LNCAP (cell line): ENCODE results near the gene RGS19.

Experiments
- TF ChIP-seq, protein P1 (sequence below): fragments of 450-650 bp; IDR thresholded peaks from 2 replicates; pipeline ENCODE4 v1.5.1; 2017; ENCODE audit warnings: mild to moderate bottlenecking

The RGS19 gene

DNA sequence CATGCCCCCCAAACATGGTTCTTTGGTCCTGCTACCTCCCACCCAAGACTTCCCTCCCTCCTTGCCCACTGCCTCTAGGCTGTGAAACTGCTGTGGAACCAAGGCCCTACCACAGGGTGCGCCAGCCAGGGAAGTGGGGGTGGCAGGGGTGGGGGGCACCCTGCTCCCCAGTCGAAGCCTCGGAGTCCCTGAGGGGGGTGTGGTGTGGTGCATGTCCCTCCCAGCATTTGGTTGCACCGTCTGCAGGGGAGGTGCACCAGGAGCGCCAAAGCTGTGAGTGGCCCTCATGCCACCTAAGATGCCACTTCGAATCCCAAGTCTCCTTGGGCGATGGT lies 1.8 kb downstream of the RGS19 start:
- TF ChIP-seq, protein P1, sequence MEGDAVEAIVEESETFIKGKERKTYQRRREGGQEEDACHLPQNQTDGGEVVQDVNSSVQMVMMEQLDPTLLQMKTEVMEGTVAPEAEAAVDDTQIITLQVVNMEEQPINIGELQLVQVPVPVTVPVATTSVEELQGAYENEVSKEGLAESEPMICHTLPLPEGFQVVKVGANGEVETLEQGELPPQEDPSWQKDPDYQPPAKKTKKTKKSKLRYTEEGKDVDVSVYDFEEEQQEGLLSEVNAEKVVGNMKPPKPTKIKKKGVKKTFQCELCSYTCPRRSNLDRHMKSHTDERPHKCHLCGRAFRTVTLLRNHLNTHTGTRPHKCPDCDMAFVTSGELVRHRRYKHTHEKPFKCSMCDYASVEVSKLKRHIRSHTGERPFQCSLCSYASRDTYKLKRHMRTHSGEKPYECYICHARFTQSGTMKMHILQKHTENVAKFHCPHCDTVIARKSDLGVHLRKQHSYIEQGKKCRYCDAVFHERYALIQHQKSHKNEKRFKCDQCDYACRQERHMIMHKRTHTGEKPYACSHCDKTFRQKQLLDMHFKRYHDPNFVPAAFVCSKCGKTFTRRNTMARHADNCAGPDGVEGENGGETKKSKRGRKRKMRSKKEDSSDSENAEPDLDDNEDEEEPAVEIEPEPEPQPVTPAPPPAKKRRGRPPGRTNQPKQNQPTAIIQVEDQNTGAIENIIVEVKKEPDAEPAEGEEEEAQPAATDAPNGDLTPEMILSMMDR, result no peak

DNA sequence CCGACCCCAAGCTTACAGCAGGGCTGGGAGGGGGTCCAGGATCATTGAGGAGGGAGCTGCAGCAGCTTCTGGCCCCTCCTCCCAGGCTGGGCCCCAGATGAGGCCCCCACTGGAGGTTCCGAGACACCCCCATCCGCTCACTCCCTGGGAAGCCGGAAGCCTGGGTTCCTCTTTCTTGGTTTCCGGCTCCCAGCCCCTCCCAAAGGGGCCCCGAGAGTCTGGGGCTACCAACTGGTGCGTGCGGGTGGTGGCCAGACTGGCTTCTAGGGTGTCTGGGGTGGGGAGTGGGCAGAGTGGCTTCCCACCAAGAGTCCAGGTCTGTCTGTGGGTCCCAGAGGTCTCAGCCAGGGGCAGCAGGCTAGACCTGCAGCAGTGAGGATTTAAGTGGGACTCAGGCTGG lies 2.2 kb downstream of the RGS19 start:
- TF ChIP-seq, protein P1, result no peak

DNA sequence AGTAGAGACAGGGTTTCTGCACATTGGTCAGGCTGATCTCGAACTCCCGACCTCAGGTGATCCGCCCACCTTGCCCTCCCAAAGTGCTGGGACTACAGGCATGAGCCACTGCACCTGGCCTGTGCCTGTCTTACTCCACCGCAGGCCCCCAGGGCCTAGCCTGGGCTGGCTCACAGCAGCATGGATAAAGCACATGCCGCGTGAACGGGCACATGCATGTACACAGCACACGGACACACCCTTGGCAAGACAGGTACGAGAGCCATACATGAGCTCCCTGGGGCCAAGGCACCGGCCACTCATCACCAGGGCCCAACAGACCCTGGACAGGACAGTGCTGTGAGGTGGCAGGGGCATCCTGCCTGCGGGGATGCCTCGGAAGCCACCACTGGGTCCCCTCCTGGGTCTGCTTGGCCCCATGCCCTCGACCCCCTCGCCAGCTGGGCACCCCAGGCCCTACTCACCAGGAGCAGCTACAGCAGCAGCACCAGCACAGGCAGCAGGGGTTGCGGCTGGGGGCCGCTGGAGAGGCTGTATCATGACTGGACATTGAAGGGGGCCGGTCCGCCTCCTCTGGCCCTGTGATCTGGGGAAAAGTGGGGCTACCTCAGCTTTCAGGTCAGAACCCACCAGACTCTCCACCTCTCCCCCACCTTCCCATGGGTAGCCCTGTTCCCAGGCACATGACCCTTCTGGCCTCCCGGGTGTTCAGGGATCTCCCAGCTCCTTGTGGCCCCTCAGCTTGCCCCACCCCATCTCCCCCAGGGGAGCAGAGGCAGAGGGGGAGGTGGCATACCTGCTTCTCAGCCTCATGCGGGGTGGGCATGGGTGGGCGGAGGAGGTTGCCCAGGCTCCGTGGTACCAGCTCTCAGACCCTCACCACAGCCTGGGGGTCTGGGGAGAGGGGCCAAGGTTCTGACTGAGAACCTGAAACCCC lies 3.0 kb downstream of the RGS19 start:
- TF ChIP-seq, protein P1, result no peak

DNA sequence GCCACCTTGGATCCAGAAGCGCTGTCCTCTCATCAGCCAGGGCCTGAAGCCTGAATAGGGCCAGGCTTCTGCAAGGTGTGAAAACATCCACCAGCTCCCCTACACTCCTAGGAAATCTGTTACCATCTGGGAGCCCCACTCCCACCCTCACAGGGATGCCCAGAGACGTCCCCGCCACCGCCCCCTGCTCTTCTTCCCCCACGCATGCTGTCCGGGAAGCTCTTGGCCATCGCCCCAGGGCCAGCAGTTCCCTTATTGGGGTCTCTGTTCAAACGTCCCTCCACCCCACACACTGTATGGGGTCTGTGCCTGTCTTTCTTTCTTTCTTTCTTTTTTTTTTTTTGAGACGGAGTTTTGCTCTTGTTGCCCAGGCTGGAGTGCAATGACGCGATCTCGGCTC lies 3.8 kb downstream of the RGS19 start:
- TF ChIP-seq, protein P1, result no peak

DNA sequence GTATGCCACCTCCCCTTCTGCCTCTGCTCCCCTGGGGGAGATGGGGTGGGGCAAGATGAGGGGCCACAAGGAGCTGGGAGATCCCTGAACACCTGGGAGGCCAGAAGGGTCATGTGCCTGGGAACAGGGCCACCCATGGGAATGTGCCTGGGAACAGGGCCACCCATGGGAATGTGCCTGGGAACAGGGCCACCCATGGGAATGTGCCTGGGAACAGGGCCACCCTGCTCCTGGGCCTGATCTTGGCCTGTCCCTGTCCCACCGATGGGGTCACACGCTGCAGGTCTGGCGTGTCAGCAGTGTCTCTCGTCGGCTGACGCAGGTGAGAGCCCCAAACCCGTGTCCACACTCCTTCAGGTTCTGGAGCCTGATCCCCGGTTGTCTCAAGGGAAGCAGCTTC lies 4.4 kb downstream of the RGS19 start:
- TF ChIP-seq, protein P1, result no peak

DNA sequence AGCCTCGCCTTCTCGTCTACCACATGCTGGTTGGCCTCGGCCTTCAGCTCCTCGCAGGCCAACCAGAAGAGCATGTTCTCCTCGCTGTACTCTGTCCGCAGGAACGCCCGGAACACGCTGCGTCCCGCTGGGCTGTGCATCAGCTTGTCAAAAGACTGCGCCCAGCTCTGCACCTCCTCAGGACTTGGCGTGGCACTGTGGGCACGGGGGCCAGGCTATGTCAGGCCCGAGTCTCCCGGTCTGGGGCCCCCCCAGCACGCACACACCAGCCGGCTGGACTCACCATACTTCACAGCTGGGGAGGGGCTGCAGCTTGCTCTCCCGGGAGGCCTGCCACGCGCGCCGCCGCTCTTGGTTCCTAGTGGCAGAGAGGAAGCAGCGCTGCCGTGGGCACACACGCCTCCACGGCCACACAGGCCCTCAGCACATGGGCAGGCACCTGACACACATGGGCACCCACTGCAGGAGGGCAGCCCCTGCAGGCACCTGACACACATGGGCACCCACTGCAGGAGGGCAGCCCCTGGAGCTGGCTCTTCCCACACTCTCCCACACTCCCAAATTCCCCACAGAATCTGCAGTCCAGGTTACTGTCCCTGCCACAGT lies 5.0 kb downstream of the RGS19 start:
- TF ChIP-seq, protein P1, result no peak

DNA sequence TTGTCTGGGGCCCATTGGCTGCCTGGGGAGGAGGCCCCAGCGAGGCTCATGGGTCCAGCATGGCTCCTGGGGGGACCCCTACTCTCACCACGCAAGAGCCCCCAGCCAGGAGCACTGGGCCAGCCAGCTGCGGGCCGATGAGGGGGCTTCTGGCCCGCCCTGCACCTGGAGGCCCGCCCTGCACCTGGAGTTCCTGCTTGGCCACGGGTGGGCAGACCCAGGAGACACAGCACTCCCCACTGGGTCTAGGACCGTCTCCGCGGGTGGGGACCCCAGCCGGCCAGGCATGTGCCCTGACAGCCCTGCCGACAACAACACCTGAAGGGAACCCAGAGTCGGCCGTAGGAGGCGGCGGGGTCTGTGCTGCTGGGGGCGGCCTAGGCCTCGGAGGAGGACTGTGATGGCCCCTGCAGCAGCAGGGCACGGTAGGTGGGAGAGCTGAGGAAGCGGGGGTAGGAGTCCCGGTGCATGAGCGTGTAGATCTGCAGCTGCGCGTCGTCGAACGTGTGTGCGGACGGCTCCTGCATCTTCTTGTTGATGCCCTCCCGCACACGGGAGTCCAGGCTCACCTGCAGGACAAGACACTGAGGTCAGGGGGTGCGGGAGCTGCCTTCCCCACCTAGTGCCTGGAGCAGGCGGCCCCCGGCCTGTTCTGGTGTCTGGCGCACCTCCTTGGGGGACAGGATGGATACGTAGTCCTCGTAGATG lies 5.7 kb downstream of the RGS19 start:
- TF ChIP-seq, protein P1, result no peak
